GM19467 (cell line): ENCODE results near the gene LYPD3.
"Not testable (repeated sequence)": the region's sequence is repeated elsewhere in the genome, so short reads cannot be mapped to it uniquely, and the experiment has no call there.

Source experiments
- ATAC-seq: cut with Tn5 transposase; IDR thresholded peaks from one replicate; pipeline ENCODE4 v1.9.1; 2021; ENCODE audit warnings: mild to moderate bottlenecking, moderate library complexity; ENCODE audit not compliant: unreplicated experiment

LYPD3 gene

DNA sequence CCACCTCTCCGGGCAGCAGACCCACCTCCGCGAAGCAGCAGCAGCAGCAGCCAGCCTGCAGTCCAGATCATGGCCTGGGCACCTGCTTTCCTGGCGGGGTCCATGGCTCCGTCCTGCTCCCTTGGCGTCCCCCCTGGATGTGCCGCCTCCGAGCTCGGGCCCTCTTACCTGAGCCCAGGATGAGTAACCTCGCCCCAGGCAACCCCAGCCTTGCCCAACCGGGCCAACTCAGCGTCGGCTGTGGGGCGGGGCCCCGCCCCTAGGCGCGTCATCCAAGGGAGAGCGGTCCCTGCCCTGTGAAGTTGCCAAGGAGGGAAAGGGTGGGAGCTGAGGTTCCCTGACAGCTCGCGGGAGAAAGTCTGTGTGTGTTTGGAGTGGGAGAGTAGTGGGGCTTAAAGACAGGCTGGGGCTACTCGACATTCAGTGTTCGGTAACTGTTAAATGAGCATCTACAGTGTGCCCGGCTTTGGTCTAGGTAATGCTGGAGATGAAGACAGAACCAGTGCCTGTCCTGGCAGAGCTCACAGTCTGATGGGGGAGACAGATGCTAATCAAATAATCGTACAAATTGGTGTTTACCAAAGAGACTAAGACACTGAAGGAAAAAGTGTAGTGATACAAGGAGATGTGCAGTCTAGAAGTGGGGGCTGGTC lies at the start of gene LYPD3:
TSS of gene LYPD3 (minus strand) at position 141 of the 653 bp plus-strand sequence. CDS start at position 104, 37 bp downstream.
- no peak for ATAC-seq

DNA sequence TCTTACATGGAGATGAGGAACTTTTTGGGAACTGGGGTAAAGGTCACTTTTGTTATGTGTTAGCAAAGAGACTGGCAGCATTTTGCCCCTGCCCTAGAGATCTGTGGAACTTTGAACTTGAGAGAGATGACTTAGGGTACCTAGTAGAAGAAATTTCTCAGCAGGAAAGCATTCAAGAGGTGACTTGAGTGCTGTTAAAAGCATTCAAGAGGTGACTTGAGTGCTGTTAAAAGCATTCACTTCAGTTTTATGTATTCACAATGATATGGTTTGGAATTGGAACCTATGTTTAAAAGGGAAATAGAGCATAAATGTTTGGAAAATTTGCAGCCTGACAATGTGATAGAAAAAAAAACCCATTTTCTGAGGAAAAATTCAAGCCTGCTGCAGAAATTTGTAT lies 47.0 kb upstream of the LYPD3 start:
- ATAC-seq: not testable (repeated sequence)

GRCh38 chr19:43511324-43511723 lies 45.9 kb upstream of the LYPD3 start:
- no peak for ATAC-seq

- ATAC-seq: no peak
Measured at GRCh38 chr19:43510713-43511112, 45.3 kb upstream of the LYPD3 start.

- ATAC-seq: no peak
Measured at GRCh38 chr19:43507880-43508279, 42.5 kb upstream of the LYPD3 start.

DNA sequence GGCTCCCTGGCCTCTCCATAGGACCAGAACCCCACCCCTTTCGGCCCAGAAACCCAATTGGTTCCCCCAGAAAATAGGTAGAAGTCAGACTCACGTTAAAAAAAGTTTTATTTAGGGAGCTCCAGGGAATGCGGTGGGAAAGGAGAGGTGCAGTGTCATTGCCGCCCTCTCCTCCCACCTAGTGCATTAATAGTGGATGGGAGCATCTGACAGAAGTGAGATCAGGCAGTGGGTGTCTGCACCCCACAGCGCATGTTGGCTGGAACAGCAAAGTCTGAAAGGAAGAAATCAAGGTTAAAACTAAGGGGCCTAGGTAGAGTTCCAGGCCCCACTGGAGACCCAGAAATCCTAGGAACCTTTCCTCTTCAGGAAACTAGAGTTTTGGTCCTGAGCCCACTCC lies 41.2 kb upstream of the LYPD3 start:
- ATAC-seq: no peak

DNA sequence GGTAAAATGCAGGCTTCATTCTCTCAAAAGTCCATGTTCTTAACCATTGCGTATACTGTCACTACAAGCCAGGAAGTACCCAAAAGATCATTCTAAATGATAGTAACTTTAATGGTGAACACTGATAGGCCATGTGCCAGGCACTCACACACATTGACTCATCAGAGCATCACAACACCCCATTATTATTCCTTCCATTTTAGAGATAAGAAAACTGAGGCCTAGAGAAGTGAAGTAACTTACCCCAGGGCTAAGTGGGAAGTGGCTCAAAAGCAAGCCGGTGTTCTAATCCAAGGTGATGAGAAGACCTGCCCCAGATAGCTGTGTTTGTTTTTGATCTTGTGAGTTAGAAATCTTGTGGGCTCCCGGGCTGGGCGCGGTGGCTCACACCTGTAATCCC lies 40.5 kb upstream of the LYPD3 start:
- ATAC-seq: no peak

GRCh38 chr19:43505186-43505456 lies 39.7 kb upstream of the LYPD3 start:
- no peak for ATAC-seq

DNA sequence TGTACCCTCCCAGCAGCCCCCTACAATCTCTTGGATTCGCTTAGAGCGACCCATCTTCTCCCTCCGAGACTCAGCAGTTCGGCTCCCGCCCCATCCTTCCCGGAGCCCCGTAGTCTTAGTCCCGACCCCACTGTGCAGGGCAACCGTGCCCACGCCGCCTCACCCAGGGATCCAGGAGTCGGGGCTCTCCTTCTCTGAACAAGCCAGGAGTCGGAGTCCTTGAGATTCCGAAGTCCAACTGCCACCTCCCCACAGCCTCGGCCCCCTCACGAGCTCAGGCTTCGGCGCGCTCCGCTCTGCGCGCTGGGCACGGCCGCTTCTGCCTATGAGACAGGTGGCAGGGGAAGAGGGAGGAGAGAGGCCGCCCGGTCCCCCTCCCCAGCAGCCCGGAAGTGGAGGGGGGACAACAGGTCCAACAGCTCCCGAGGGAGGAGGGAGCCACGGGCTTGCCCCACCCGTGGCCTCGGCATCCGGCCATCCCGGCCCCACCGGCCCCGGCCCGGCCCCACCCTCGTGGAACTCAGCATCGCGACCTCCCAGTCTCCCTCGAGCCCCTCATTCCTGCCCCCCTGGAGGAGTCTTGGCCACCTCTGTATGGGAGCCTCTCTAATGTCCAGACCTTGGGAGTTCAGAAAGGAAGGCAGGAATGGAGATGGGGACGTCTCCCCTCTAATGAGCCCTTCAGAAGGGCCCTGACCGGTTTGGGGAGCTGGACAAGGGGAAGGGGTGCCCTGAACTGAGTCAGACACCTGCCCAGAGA lies 39.2 kb upstream of the LYPD3 start, which contains the start of gene PHLDB3:
TSS of gene PHLDB3 (minus strand) at position 321 of the 760 bp plus-strand sequence. CDS start 628 bp downstream, outside the sequence.
- ATAC-seq: peak; percentile 25

DNA sequence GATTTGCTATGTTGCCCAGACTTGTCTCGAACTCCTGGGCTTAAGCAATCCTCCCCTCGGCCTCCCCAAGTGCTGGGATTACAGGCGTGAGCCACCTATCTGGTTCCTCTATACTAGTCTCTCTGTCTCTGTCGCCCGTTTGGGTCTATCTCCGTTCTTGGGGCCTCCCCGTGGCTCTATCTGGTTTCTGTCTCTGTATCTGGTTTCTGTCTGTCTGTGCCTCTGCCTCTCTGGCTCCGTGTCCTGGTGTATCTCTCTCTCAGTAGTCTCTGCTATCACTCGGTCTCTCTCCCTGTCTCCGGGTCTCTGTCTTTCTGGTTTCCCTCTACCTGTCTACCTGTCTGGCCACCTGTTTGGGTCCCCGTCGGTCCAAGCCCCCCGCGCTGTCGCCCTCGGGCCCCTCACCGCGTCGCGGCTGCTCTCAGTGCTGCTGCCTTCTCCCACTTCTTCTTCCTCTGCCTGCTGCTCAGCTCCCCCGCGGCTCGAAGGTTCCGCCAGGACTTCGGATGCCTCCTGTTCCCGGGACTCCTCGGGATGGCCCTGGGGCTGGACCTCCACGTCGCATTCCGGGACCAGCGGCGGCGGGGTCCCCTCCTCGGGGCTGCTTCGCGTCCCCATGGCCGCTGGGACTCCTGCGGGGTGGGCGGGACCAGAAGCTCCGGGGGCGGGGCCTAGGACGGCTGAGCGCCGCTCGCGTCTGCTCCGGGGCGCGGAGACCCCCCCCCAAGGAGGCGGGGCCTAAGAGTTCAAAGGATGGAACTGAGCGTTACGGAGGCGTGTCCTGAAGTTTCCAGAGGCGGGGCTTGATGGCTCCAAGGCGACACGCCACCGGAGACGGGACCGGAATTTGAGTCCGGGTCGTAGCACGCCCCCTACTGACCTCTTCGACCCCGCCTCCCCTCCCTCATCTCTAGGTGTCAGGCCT lies 38.4 kb upstream of the LYPD3 start:
- peak; percentile 83 for ATAC-seq

- no peak for ATAC-seq
Measured at GRCh38 chr19:43502419-43502976, 37.1 kb upstream of the LYPD3 start.

DNA sequence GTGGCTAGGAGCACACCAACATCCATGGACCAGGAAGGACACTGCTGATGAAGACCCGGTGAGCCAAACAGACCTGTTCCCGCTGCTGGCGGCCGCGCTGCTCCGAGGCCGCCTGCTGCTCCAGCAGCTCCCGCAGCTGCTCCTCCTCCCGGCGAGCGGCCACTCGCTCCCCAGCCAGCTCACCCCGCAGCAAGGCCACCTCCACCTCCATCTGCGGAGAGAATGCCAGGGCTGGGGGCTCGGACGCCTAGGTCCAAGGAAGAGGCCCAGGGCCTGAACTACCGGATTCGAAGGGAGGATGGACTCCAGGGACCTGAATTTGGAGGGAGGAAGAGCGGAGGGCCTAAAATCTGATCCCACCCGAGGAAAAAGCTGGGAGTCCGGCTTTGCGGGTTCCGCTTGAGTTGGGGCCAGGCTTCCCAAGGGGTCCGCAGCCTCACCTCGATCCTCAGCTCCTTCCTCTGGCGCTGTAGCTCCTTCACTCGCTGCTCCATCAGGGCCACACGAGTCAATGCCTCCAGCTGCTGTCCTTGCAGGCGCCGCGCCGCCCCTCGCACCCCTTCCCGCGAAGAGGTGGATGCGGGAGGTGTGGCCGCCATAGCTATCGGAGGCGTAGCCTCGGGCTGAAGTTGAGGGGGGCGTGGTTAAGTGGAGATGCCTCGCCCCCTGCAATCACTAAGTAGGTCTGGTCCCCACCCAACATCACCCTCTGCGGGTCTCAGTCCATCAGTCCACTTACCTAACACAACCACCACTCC lies 36.4 kb upstream of the LYPD3 start:
- ATAC-seq: no peak

- ATAC-seq: no peak
Measured at GRCh38 chr19:43499042-43499441, 33.6 kb upstream of the LYPD3 start.

- no peak for ATAC-seq
Measured at GRCh38 chr19:43498233-43498842, 32.9 kb upstream of the LYPD3 start.

DNA sequence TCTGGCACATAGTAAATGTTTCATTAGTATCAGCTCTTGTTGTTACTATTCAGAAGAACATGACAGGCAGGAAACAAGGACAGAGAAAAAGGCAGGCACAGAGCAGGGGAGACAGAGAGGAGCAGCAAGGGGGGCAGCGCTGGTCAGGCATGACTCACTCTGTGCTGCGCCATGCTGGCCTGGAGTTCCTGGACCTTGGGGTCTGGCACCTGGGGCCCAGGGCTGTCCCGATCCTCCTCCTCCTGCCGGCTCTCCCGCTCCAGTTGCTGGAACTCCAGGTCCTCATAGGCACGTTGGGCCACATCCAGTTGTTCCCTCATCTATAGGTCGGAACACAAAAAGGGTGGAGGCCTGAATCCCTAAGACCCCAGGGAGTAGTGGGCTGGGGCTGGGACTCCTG lies 31.6 kb upstream of the LYPD3 start:
- no peak for ATAC-seq

DNA sequence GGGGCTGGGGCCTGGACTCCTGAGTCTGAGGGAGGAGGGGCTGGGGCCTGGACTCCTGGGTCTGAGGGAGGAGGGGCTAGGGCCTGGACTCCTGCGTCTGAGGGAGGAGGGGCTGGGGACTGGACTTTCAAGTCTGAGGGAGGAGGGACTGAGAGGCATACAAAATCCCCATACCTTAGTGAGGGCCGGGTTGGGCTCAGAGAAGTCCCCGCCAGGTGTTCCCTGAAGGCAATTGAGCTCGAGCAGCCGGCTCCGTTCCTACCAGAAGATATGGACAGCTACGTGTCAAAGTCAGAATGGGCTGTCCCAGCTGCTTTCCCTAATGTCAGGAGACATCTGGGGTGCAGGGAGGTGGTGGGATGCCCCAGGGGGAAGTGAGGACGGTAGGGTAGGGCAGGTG lies 29.7 kb upstream of the LYPD3 start:
- no peak for ATAC-seq

GRCh38 chr19:43490759-43491158 lies 25.4 kb upstream of the LYPD3 start:
- no peak for ATAC-seq

- no peak for ATAC-seq
Measured at GRCh38 chr19:43489979-43490599, 24.7 kb upstream of the LYPD3 start.

DNA sequence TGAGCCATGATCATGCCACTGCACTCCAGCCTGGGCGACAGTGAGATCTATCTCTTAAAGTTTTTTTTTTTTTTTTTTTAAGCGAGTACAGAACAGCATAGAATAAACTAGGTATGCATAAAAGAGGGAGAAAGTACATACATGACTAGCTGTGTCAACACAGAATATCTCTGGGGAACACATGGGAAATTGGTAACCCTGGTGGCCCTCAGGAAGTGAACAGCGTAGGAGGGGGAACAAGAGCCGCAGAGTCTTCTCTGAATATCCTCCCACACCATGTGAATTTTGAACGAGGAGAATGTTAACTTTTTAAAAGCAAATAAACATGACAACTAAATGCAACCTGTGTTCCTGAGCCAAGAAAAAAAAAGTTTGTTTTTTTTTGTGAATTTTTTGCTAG lies 23.9 kb upstream of the LYPD3 start:
- no peak for ATAC-seq

- ATAC-seq: no peak
Measured at GRCh38 chr19:43488179-43488578, 22.8 kb upstream of the LYPD3 start.
